ENCODE results near the gene C4orf50.

GRCh38 chr4:5919044-5919443, 99.2 kb downstream of the C4orf50 start:
- TF ChIP-seq EZH2 (IDR thresholded peaks at IDR 0.05; ENCODE audit: borderline replicate concordance, low read length), result no peak
- no peak for TF ChIP-seq CTCF (IDR thresholded peaks at IDR 0.05; ENCODE audit: low read length)

Measured in OCI-LY1 (cell line).